ENCODE data around the gene PDHB. TPM values are rescaled to one million over a fixed set of nuclear protein-coding genes. Genes with fewer than 3 reads are reported as not detected.
A peak's percentile ranks its signal among the peaks of the same experiment; 100 is the strongest.
"Not testable (repeated sequence)": the region's sequence is repeated elsewhere in the genome, so short reads cannot be mapped to it uniquely, and the experiment has no call there.

PDHB gene
- total RNA-seq, 1 donor from 2014 or later, result 75.7 TPM

DNA sequence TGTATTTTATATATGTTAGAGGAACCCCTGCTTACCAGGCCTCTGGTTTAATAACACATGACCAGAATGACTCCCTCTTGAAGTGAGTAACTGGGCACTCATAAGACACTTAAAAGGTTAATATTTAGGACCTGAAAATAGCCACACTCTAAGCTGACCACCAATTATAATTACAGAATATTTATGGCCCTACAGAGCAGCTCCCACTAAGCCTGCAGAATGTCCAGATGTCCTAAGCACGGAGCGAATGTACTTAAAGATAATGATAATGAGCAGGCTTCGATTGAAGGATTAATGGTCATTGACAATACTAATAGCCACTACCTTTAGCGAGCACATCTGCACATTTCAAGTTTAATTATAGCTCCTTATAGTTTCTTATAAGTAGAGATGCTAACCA, 35.5 kb upstream of the PDHB start:
- Histone ChIP-seq H3K9me3 (ENCODE audit: control insufficient read depth in 3 of 3, low read length in 3 of 3) (no peaks in the 10 kb centered on the region), H3K27ac (ENCODE audit: low read depth, low read length) (no peak overlapping the region), H3K4me3 (ENCODE audit: low read length in 3 of 3) (no peak overlapping the region), H3K36me3 (ENCODE audit: control insufficient read depth in 3 of 3, insufficient read depth in 3 of 3, low read length in 3 of 3) (no peaks in the 10 kb centered on the region), H3K27me3 (ENCODE audit: control insufficient read depth in 3 of 3, insufficient read depth in 3 of 3, low read length in 3 of 3) (no peaks in the 10 kb centered on the region), H3K4me1 (ENCODE audit: control insufficient read depth in 3 of 3, insufficient read depth in 3 of 3, low read length in 3 of 3) (peaks cover 0 to 21% (median 13%) of the 10 kb centered on the region in 3 donors), H3K9ac (ENCODE audit: low read depth in 1 of 3, low read length in 3 of 3) (no peak overlapping the region)

DNA sequence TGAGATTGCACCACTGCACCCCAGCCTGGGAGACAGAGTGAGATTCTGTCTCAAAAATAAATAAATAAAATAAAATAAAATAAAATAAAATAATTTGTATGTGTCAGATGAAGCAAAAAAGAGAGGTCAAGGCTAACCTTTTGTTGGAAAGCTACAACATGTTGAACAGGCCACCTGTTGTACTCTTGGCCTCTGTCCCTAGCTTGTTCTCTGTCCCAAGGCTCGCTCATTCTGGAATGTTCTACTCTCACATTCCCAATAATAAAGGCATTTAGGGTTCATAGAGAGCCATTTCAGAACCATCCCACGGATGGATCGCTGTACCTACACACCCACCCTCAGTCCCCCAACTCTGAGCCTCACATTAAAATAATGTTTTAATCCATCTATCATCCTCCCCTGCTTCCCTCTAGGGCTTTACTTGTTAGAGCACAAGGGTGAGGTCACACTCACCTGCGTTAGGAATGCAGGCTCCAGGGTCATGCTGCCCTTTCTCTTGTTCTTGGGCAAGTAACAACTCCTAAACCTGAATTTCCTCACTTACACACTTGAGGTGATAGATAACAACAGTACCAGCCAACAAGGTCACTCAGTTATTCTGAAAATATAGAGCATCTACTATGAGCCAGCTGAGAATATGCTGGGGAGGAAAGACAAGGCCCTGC, 33.4 kb upstream of the PDHB start:
- no peak overlapping the region for H3K4me3 ChIP-seq (ENCODE audit: low read length in 3 of 3)
- no peak overlapping the region for H3K27ac ChIP-seq (ENCODE audit: low read depth, low read length)
- no peaks in the 10 kb centered on the region for H3K9me3 ChIP-seq (ENCODE audit: control insufficient read depth in 3 of 3, low read length in 3 of 3)
- H3K4me1 ChIP-seq (ENCODE audit: control insufficient read depth in 3 of 3, insufficient read depth in 3 of 3, low read length in 3 of 3), result peaks cover 11 to 32% (median 15%) of the 10 kb centered on the region in 3 donors
- no peak overlapping the region for H3K9ac ChIP-seq (ENCODE audit: low read depth in 1 of 3, low read length in 3 of 3)
- H3K36me3 ChIP-seq (ENCODE audit: control insufficient read depth in 3 of 3, insufficient read depth in 3 of 3, low read length in 3 of 3), result no peaks in the 10 kb centered on the region
- no peaks in the 10 kb centered on the region for H3K27me3 ChIP-seq (ENCODE audit: control insufficient read depth in 3 of 3, insufficient read depth in 3 of 3, low read length in 3 of 3)

DNA sequence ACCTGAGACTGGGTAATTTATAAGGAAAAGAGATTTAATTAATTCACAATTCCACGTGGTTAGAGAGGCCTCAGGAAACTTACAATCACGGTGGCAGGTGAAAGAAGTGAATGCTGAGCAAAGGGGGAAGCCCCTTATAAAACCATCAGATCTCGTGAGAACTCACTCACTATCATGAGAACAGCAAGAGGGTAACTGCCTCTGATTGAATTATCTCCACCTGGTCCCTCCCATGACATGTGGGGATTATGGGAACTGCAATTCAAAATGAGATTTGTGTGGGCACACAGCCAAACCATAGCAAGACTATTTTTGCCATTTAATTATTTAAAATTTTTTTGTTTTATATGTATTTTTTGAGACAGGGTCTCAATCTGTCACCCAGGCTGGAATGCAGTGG, 31.2 kb upstream of the PDHB start:
- Histone ChIP-seq H3K9me3 (ENCODE audit: control insufficient read depth in 3 of 3, low read length in 3 of 3) (no peaks in the 10 kb centered on the region), H3K4me1 (ENCODE audit: control insufficient read depth in 3 of 3, insufficient read depth in 3 of 3, low read length in 3 of 3) (peaks cover 5 to 17% (median 11%) of the 10 kb centered on the region in 3 donors), H3K27ac (ENCODE audit: low read depth, low read length) (no peak overlapping the region), H3K9ac (ENCODE audit: low read depth in 1 of 3, low read length in 3 of 3) (no peak overlapping the region), H3K36me3 (ENCODE audit: control insufficient read depth in 3 of 3, insufficient read depth in 3 of 3, low read length in 3 of 3) (no peaks in the 10 kb centered on the region), H3K27me3 (ENCODE audit: control insufficient read depth in 3 of 3, insufficient read depth in 3 of 3, low read length in 3 of 3) (no peaks in the 10 kb centered on the region), H3K4me3 (ENCODE audit: low read length in 3 of 3) (no peak overlapping the region)

- H3K36me3 ChIP-seq (ENCODE audit: control insufficient read depth in 3 of 3, insufficient read depth in 3 of 3, low read length in 3 of 3), result no peaks in the 10 kb centered on the region
- no peaks in the 10 kb centered on the region for H3K9me3 ChIP-seq (ENCODE audit: control insufficient read depth in 3 of 3, low read length in 3 of 3)
- peaks cover 5 to 17% (median 11%) of the 10 kb centered on the region in 3 donors for H3K4me1 ChIP-seq (ENCODE audit: control insufficient read depth in 3 of 3, insufficient read depth in 3 of 3, low read length in 3 of 3)
- H3K4me3 ChIP-seq (ENCODE audit: low read length in 3 of 3), result peak overlapping the region; percentile 45 to 65 (median 53)
- no peak overlapping the region for H3K27ac ChIP-seq (ENCODE audit: low read depth, low read length)
- no peaks in the 10 kb centered on the region for H3K27me3 ChIP-seq (ENCODE audit: control insufficient read depth in 3 of 3, insufficient read depth in 3 of 3, low read length in 3 of 3)
- no peak overlapping the region for H3K9ac ChIP-seq (ENCODE audit: low read depth in 1 of 3, low read length in 3 of 3)
These were observed 30.3 kb upstream of the PDHB start for GRCh38 chr3:58463942-58464271.

- peak overlapping the region in 1 of 3 donors; percentile 19 for H3K9ac ChIP-seq (ENCODE audit: low read depth in 1 of 3, low read length in 3 of 3)
- H3K9me3 ChIP-seq (ENCODE audit: control insufficient read depth in 3 of 3, low read length in 3 of 3), result no peaks in the 10 kb centered on the region
- H3K4me3 ChIP-seq (ENCODE audit: low read length in 3 of 3), result peak overlapping the region; percentile 45 to 65 (median 53)
- H3K27ac ChIP-seq (ENCODE audit: low read depth, low read length), result peak overlapping the region; percentile 15
- H3K36me3 ChIP-seq (ENCODE audit: control insufficient read depth in 3 of 3, insufficient read depth in 3 of 3, low read length in 3 of 3), result no peaks in the 10 kb centered on the region
- H3K27me3 ChIP-seq (ENCODE audit: control insufficient read depth in 3 of 3, insufficient read depth in 3 of 3, low read length in 3 of 3), result no peaks in the 10 kb centered on the region
- peaks cover 5 to 17% (median 11%) of the 10 kb centered on the region in 3 donors for H3K4me1 ChIP-seq (ENCODE audit: control insufficient read depth in 3 of 3, insufficient read depth in 3 of 3, low read length in 3 of 3)
These were observed 29.7 kb upstream of the PDHB start for GRCh38 chr3:58463181-58463941.

DNA sequence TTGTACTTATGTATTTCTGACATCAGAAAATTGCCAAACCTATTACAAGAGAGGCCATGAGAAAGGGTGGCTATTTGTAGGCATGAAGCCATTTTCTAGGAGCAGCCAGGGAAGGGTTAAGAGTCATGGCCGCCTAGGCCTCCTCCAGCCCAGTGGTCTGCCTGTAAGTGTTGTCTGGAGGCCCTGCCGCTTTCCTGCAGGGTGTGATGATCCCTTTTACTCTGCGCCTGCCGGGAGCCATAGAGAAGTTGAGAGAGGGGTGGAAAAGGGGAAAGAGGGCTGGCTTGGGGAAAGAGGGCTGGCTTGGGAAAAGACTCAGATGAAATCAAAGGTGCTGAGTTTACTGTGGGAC, 29.2 kb upstream of the PDHB start:
- H3K27ac ChIP-seq (ENCODE audit: low read depth, low read length), result no peak overlapping the region
- H3K9me3 ChIP-seq (ENCODE audit: control insufficient read depth in 3 of 3, low read length in 3 of 3), result no peaks in the 10 kb centered on the region
- no peak overlapping the region for H3K4me3 ChIP-seq (ENCODE audit: low read length in 3 of 3)
- no peaks in the 10 kb centered on the region for H3K27me3 ChIP-seq (ENCODE audit: control insufficient read depth in 3 of 3, insufficient read depth in 3 of 3, low read length in 3 of 3)
- H3K9ac ChIP-seq (ENCODE audit: low read depth in 1 of 3, low read length in 3 of 3), result no peak overlapping the region
- no peaks in the 10 kb centered on the region for H3K36me3 ChIP-seq (ENCODE audit: control insufficient read depth in 3 of 3, insufficient read depth in 3 of 3, low read length in 3 of 3)
- peaks cover 5 to 17% (median 11%) of the 10 kb centered on the region in 3 donors for H3K4me1 ChIP-seq (ENCODE audit: control insufficient read depth in 3 of 3, insufficient read depth in 3 of 3, low read length in 3 of 3)

DNA sequence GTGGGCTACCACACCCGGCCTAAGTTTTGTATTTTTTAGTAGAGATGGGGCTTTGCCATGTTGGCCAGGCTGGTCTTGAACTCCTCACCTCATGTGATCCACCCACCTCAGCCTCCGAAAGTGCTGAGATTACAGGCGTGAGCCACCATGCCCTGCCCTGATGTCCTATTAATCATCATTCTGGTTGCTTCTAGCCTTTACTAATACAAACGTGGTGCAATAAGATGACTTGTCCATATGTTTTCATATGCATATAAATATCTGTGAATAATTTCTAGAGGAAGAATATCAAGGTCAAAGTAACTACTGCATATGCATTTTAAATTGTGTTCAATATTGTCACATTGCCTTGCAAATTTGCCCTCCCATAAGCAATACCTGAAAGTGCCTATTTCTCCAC, 25.5 kb upstream of the PDHB start:
- Histone ChIP-seq H3K27ac (ENCODE audit: low read depth, low read length) (no peak overlapping the region), H3K4me1 (ENCODE audit: control insufficient read depth in 3 of 3, insufficient read depth in 3 of 3, low read length in 3 of 3) (peaks cover 2 to 12% (median 11%) of the 10 kb centered on the region in 3 donors), H3K9ac (ENCODE audit: low read depth in 1 of 3, low read length in 3 of 3) (no peak overlapping the region), H3K4me3 (ENCODE audit: low read length in 3 of 3) (no peak overlapping the region), H3K36me3 (ENCODE audit: control insufficient read depth in 3 of 3, insufficient read depth in 3 of 3, low read length in 3 of 3) (peaks cover 0 to 2% (median 0%) of the 10 kb centered on the region in 3 donors), H3K9me3 (ENCODE audit: control insufficient read depth in 3 of 3, low read length in 3 of 3) (peaks cover 0 to 2% (median 0%) of the 10 kb centered on the region in 3 donors), H3K27me3 (ENCODE audit: control insufficient read depth in 3 of 3, insufficient read depth in 3 of 3, low read length in 3 of 3) (no peaks in the 10 kb centered on the region)

DNA sequence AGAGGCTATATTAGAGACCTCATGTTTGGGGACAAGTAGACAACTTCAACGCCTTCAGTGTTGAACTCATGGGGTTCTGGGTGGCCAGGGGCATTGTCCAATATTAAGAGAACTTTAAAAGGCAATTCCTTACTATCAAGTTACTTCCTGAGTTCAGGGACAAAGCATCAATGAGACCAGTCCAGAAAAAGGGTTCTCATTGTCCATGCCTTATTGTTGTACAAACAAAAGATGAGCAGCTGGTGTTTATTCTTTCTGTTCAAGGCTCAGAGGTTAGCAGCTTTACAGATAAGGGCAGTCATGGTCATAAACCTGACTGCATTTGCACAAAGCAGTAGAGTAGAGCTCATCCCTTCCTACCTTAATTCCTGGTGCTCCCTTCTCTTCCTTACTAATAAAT, 18.5 kb upstream of the PDHB start:
- no peak overlapping the region for H3K4me3 ChIP-seq (ENCODE audit: low read length in 3 of 3)
- no peaks in the 10 kb centered on the region for H3K4me1 ChIP-seq (ENCODE audit: control insufficient read depth in 3 of 3, insufficient read depth in 3 of 3, low read length in 3 of 3)
- H3K27ac ChIP-seq (ENCODE audit: low read depth, low read length), result no peak overlapping the region
- H3K27me3 ChIP-seq (ENCODE audit: control insufficient read depth in 3 of 3, insufficient read depth in 3 of 3, low read length in 3 of 3), result no peaks in the 10 kb centered on the region
- H3K9ac ChIP-seq (ENCODE audit: low read depth in 1 of 3, low read length in 3 of 3), result no peak overlapping the region
- peaks cover 0 to 2% (median 0%) of the 10 kb centered on the region in 3 donors for H3K9me3 ChIP-seq (ENCODE audit: control insufficient read depth in 3 of 3, low read length in 3 of 3)
- peaks cover 0 to 2% (median 0%) of the 10 kb centered on the region in 3 donors for H3K36me3 ChIP-seq (ENCODE audit: control insufficient read depth in 3 of 3, insufficient read depth in 3 of 3, low read length in 3 of 3)

DNA sequence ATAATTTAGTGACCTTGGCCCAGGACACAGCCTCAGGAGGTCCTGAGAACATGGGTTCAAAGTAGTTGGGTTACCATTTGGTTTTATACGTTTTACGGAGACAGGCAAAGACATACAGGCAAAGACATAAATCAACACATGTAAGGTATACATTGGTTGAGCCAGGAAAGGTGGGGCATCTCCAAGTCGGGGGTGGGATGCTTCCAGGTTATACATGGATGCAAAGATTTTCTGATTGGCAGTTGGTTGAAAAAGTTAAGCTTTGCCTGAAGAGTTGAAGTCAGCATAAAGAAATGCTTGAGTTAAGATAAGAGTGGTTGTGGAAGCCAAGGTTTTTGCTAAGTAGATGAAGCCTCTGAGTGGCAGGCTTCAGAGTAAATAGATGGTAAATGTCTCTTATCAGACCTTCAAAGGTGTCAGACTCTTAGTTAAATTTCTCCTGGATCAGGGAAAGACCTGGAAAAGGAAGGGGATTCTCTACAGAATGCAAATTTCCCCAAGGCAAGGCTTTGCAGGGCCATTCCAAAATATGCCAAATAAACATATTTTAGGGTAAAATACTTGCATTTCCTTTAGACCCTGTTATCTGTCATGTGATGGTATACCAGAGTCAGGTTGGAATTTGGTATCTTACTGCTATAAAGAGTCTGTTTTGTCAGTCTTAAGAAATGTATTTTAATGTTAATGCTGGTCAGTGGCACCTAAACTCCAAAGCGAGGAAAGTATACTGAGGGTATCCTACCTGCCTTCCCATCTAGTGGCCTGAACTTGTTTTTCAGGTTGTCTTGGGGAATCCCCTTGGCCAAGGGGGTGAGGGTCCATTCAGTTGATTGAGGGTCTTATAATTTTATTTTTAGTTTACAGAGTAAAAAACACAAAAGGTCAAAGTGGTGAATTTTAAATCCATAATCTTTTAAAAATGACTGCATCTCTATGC, 8.2 kb upstream of the PDHB start:
- Histone ChIP-seq H3K4me3 (ENCODE audit: low read length in 3 of 3) (no peak overlapping the region), H3K9ac (ENCODE audit: low read depth in 1 of 3, low read length in 3 of 3) (no peak overlapping the region)

GRCh38 chr3:58440996-58441355, 7.3 kb upstream of the PDHB start:
- H3K4me3 ChIP-seq (ENCODE audit: low read length in 3 of 3); H3K27ac ChIP-seq (ENCODE audit: low read depth, low read length); H3K9ac ChIP-seq (ENCODE audit: low read depth in 1 of 3, low read length in 3 of 3); H3K9me3 ChIP-seq (ENCODE audit: control insufficient read depth in 3 of 3, low read length in 3 of 3); H3K36me3 ChIP-seq (ENCODE audit: control insufficient read depth in 3 of 3, insufficient read depth in 3 of 3, low read length in 3 of 3); H3K27me3 ChIP-seq (ENCODE audit: control insufficient read depth in 3 of 3, insufficient read depth in 3 of 3, low read length in 3 of 3); H3K4me1 ChIP-seq (ENCODE audit: control insufficient read depth in 3 of 3, insufficient read depth in 3 of 3, low read length in 3 of 3): not testable (repeated sequence)

More for the DNA sequence above, 8.2 kb upstream of the PDHB start:
- Histone ChIP-seq H3K27ac (ENCODE audit: low read depth, low read length) (no peak overlapping the region), H3K27me3 (ENCODE audit: control insufficient read depth in 3 of 3, insufficient read depth in 3 of 3, low read length in 3 of 3) (no peaks in the 10 kb centered on the region), H3K36me3 (ENCODE audit: control insufficient read depth in 3 of 3, insufficient read depth in 3 of 3, low read length in 3 of 3) (no peaks in the 10 kb centered on the region), H3K4me1 (ENCODE audit: control insufficient read depth in 3 of 3, insufficient read depth in 3 of 3, low read length in 3 of 3) (no peaks in the 10 kb centered on the region), H3K9me3 (ENCODE audit: control insufficient read depth in 3 of 3, low read length in 3 of 3) (no peaks in the 10 kb centered on the region)
